Ovary (tissue), 9 donors: Measurements from ENCODE around the gene THOC2. TPM values are rescaled to one million over a fixed set of nuclear protein-coding genes. Genes with fewer than 3 reads are reported as not detected.
"Not testable (repeated sequence)": the region's sequence is repeated elsewhere in the genome, so short reads cannot be mapped to it uniquely, and the experiment has no call there.

Experiments used
- DNase-seq, 5 donors: peaks; one replicate each; pipeline ENCODE4 v3.0.0-alpha.2; 2019 to 2020
- H3K27ac ChIP-seq, 2 donors: fragments of 200-600 bp; one replicate each; pipeline versions ENCODE4 v1.5.1 to v1.8.0; 2019 to 2022
- H3K27me3 ChIP-seq: fragments of 200-600 bp; one replicate; pipeline ENCODE4 v1.8.0; 2022
- H3K36me3 ChIP-seq: fragments of 200-600 bp; sonication (generic); one replicate; pipeline ENCODE4 v1.5.1; 2019
- H3K4me1 ChIP-seq: one replicate; pipeline ENCODE4 v1.8.1; 2013; ENCODE audit warnings: mild to moderate bottlenecking, moderate library complexity; ENCODE audit not compliant: insufficient read depth
- H3K4me3 ChIP-seq: fragments of 200-600 bp; sonication (generic); one replicate; pipeline ENCODE4 v1.5.1; 2017
- H3K9me3 ChIP-seq, 2 donors: fragments of 200-600 bp in 1 of 2; sonication (generic) in 1 of 2; one replicate each; pipeline versions ENCODE4 v1.5.1 to v1.8.1; 2013 to 2019; ENCODE audit warnings: mild to moderate bottlenecking in 1 of 2, moderate library complexity in 1 of 2
- CTCF ChIP-seq, 3 donors: fragments of 450-650 bp in 2 of 3; fragments of 200-600 bp in 1 of 3; IDR thresholded peaks; one replicate each; pipeline versions ENCODE4 v1.5.1 to v1.8.0; 2016 to 2022; ENCODE audit warnings: antibody characterized with exemption in 3 of 3, mild to moderate bottlenecking in 1 of 3
- EP300 ChIP-seq: sonication (generic); formaldehyde crosslinking; IDR thresholded peaks from one replicate; pipeline ENCODE4 v1.6.1; 2017; ENCODE audit warnings: antibody characterized with exemption
- POLR2A ChIP-seq: fragments of 450-650 bp; IDR thresholded peaks from one replicate; pipeline ENCODE4 v1.6.1; 2017; ENCODE audit warnings: antibody characterized with exemption, mild to moderate bottlenecking, moderate library complexity
- WGBS, 3 donors: extraction: QIAGEN DNeasy Blood & Tissue Kit in 1 of 3; methylation state at CpG; one replicate each; pipeline versions ENCODE4 v1.1.5 to v1.1.7; 2013 to 2017; 5-methylcytosine and 5-hydroxymethylcytosine counted together
- intact Hi-C, 4 donors: fragments of 100-400 bp; cut with DNase I; formaldehyde crosslinking; loops; one replicate each; pipeline versions ENCODE4 v1.11.0 to v1.15.1; 2022 to 2023
- polyA plus RNA-seq, 2 donors: library from polyadenylated mRNA; stranded (reverse); fragments of 200-250 nt in 1 of 2; fragments of 350-450 nt in 1 of 2; fragmentation: Illumina TruSeq in 1 of 2; extraction: RNeasy Lipid Tissue Mini Kit (QIAGEN cat#74804) in 1 of 2; gene quantifications; one replicate each; pipeline ENCODE4 v1.2.3, GENCODE V29; 2013 to 2014
- total RNA-seq, 7 donors: library from RNA; depleted of rRNA in 2 of 7; stranded (reverse); fragments of >200 nt in 2 of 7; fragmentation: NEBNext Ultra II Directional in 3 of 7; extraction: Animal tissue kit (Norgen Biotek cat#: 25700) in 3 of 7; gene quantifications; one replicate each; pipeline versions ENCODE4 v1.1.0 to v1.2.4, GENCODE V29; 2016 to 2023
- donor health status: DM: no; HTN: no; CAD: no; lungs with moderate emphysema.
- donor health status: DM: no; HTN: no; CAD: no.
- donor health status: Bipolar disorder and iron deficiency.
- donor health status: DM: yes; HTN: yes; CAD: no.
- donor health status: DM: no; HTN: no; CAD: no.
- donor health status: DM: yes; HTN: yes; CAD: no.

THOC2 gene
- total and polyA plus RNA-seq, 9 donors: 37.0 to 91.9 (median 77.7) TPM

GRCh38 chrX:123656507-123656906 is 76.3 kb downstream of the THOC2 start:
- intact Hi-C loops, H3K36me3 ChIP-seq, DNase-seq, H3K9me3 ChIP-seq, H3K4me1 ChIP-seq, H3K4me3 ChIP-seq, H3K27me3 ChIP-seq, H3K27ac ChIP-seq: not testable (repeated sequence)
- WGBS, 3 donors: 88 to 94% (median 90%) methylated on average over 9 of the region's 9 CpGs

GRCh38 chrX:123648811-123649181 is 84.1 kb downstream of the THOC2 start:
- H3K27me3 ChIP-seq, DNase-seq, H3K9me3 ChIP-seq, H3K4me3 ChIP-seq, intact Hi-C loops, H3K27ac ChIP-seq, H3K36me3 ChIP-seq, H3K4me1 ChIP-seq: not testable (repeated sequence)
- 58 to 64% (median 63%) methylated on average over 6 of the region's 6 CpGs for WGBS, 3 donors

GRCh38 chrX:123648028-123648810 is 84.6 kb downstream of the THOC2 start:
- intact Hi-C loops: no loop called here
- no peak for TF ChIP-seq EP300
- TF ChIP-seq CTCF (IDR thresholded peaks at IDR 0.05): no peak
- H3K4me3 ChIP-seq: no peak overlapping the region
- H3K9me3 ChIP-seq: no peaks in the 10 kb centered on the region
- DNase-seq: no peak
- no peaks in the 10 kb centered on the region for H3K4me1 ChIP-seq
- WGBS, 3 donors: 47 to 51% (median 48%) methylated on average over 20 of the region's 20 CpGs
- no peak overlapping the region for H3K27ac ChIP-seq
- no peaks in the 10 kb centered on the region for H3K27me3 ChIP-seq
- H3K36me3 ChIP-seq: no peaks in the 10 kb centered on the region

- no peaks in the 10 kb centered on the region for H3K9me3 ChIP-seq
- 79 to 89% (median 85%) methylated on average over 4 of the region's 4 CpGs for WGBS, 3 donors
- intact Hi-C loops: no loop called here
- no peaks in the 10 kb centered on the region for H3K27me3 ChIP-seq
- H3K27ac ChIP-seq: no peak overlapping the region
- no peak for DNase-seq
- TF ChIP-seq EP300 (no peak), POLR2A (no peak), CTCF (IDR thresholded peaks at IDR 0.05) (no peak)
- no peak overlapping the region for H3K4me3 ChIP-seq
- no peaks in the 10 kb centered on the region for H3K36me3 ChIP-seq
- no peaks in the 10 kb centered on the region for H3K4me1 ChIP-seq
These were observed 85.6 kb downstream of the THOC2 start for GRCh38 chrX:123647244-123647643.

GRCh38 chrX:123629502-123629901 is 103.3 kb downstream of the THOC2 start:
- intact Hi-C loops: no loop called here
- WGBS, 3 donors: 75 to 82% (median 81%) methylated on average over 3 of the region's 3 CpGs
- TF ChIP-seq CTCF (IDR thresholded peaks at IDR 0.05): no peak

More at GRCh38 chrX:123629502-123629901, 103.3 kb downstream of the THOC2 start:
- no peak overlapping the region for H3K4me3 ChIP-seq
- H3K27me3 ChIP-seq: no peaks in the 10 kb centered on the region
- no peaks in the 10 kb centered on the region for H3K4me1 ChIP-seq
- H3K9me3 ChIP-seq: no peaks in the 10 kb centered on the region
- H3K36me3 ChIP-seq: no peaks in the 10 kb centered on the region
- no peak overlapping the region for H3K27ac ChIP-seq
- no peak for DNase-seq
